GM18508 (cell line): ENCODE results near the gene R3HCC1L.
"Not testable (repeated sequence)": the region's sequence is repeated elsewhere in the genome, so short reads cannot be mapped to it uniquely, and the experiment has no call there.

Experiments used
- ATAC-seq: cut with Tn5 transposase; IDR thresholded peaks from one replicate; pipeline ENCODE4 v1.9.1; 2021; ENCODE audit warnings: moderate number of reproducible peaks; ENCODE audit not compliant: insufficient read depth, unreplicated experiment

Gene R3HCC1L

DNA sequence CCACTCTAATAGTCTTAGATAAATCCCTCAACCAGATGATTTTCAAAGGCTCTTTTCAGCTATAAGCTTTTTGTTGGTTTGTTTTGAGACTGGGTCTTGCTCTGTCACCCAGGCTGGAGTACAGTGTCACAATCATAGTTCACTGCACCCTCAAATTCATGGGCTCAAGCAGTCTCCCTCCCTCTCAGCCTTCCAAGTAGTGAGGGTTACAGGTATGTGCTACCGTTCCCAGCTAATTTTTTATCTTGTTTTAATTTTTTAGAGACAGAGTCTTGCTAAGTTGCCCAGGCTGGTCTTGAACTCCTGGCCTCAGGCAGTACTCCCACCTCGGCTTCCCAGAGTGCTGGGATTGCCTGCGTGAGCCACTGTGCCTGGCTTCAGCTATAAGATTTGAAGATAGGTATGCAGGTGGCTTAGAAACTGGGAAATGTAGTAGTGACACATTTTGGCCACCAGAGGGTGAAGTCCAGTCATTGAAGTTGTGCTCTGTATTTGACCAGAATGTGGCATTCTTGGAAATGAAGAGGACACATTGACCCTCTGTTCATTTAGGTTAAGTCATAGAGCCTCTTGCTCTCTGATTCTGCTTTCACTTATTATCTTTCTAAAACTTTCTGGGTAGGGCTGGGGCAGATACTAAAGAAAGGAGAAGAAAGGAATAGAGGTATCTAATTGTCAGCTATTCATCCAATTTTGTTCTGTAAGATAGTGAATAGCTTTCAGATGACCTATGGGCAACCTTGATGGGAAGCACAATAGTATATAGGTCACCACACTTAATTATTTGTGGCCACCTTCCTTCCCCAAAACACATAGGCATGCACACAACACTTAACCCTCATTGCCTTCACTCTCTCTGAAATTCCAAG is 36.0 kb downstream of the R3HCC1L start:
- ATAC-seq = no peak

DNA sequence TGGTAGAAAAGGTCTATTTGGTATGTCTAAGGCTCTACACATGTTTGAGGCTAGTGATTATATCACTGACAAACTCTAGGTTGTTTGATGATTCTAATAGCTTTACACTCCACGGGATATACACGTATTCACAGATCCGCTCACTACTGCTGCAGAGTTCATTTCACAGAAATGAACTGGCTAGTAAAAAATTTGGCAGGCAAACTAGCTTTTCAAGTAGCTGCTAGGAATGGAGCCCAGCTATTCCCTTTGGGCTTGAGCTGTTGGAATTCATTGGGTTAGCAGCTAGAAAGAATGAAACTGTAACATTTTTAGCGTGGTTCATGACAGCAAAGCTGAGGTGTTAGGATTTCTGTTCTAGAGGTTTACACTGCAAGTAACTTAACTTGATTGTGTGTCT is 37.6 kb downstream of the R3HCC1L start:
- ATAC-seq = no peak

DNA sequence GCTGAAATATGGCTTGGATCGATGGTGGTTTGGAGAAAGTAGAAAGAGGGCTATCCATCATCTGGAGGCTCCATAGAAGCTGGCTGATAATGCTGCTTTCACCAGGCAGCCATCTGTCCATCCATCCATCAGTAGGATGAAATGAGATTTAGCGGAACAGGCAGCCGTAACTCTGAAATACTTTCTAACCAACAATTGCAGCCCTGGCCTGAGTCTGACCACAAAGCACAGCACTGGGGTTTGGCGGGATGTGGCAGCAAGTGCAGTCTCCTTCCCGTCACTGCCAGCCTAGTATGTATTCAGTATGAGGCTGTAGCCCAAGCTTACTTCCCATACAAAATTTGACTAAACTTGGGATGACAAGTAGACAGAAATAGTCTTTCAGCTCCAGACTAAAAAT is 38.0 kb downstream of the R3HCC1L start:
- no peak for ATAC-seq

DNA sequence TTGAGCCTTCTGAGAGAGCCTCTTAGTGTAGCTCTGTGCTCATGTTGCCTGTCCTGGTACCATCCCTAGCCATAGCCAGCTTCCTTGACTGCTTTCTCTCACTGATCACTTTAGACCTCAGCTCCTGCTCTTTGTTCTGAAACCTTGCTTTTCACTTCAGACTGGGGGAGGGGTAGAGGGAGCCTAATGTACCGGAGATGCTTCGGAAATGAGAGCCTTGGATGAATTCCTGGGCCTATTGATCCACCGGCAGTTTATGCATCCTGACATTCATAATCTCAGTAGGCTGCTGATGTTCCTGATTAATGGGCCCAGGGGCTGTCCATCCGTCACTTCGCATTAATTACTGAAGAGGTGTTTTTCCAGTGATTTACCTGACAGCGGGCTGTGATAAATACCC is 38.8 kb downstream of the R3HCC1L start:
- ATAC-seq = no peak

DNA sequence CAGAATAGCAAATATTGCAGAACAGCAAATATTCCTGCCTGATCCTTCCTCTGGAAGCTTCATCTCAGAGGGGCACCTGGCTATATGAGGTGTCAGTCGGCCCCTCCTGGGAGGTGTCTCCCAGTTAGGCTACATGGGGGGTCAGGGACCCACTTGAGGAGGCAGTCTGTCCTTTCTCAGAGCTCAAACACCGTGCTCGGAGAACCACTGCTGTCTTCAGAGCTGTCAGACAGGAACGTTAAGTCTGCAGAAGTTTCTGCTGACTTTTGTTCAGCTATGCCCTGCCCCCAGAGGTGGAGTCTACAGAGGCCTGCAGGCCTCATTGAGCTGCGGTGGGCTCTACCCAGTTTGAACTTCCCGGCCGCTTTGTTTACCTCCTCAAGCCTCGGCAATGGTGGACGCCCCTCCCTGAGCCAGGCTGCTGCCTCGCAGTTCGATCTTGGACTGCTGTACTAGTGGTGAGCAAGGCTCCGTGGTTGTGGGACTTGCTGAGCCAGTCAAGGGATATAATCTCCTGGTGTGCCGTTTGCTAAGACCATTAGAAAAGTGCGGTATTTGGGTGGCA is 48.0 kb downstream of the R3HCC1L start:
- ATAC-seq = not testable (repeated sequence)

DNA sequence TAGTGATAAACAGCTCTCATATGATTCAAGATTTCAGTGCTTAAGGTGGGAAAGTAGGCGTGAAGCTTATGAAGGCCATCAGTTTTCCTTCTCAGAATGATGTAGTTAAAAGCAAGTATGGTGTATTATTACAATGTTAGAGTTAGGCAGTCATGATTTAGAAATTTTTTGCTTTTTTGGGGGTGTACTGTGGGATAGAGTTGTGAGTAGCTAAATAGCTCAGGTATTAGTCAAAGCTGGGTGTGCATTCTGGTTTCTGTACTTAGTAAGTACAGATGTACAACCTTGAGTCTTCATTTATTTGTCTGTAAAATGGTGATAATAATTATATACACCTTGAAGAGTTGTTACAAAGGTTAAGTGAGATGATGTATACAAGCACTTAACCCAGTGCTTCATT is 52.2 kb downstream of the R3HCC1L start:
- ATAC-seq = no peak

DNA sequence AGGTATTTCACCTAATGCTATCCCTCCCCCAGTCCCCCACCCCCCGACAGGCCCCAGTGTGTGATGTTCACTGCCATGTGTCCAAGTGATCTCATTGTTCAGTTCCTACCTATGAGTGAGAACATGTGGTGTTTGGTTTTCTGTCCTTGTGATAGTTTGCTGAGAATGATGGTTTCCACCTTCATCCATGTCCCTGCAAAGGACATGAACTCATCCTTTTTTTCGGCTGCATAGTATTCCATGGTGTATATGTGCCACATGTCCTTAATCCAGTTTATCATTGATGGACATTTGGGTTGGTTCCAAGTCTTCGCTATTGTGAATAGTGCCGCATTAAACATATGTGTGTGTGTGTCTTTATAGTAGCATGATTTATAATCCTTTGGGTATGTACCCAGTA is 56.3 kb downstream of the R3HCC1L start:
- not testable (repeated sequence) for ATAC-seq

DNA sequence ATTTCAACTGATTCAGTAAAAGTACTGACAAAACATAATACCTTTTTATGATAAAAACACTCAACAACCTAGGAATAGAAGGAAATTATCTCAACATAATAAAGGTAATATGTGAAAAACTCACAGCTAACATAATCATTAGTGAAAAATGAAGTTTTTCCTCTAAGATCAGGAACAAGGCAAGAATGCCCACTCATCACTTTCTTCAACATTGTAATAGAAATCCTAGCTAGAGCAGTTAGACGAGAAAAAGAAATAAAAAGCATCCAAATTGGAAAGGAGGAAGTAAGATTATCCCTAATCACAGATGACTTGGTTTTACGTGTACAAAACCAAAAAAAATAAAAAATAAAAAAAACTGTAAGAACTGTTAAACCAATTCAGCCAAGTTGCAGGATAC is 58.6 kb downstream of the R3HCC1L start:
- no peak for ATAC-seq

DNA sequence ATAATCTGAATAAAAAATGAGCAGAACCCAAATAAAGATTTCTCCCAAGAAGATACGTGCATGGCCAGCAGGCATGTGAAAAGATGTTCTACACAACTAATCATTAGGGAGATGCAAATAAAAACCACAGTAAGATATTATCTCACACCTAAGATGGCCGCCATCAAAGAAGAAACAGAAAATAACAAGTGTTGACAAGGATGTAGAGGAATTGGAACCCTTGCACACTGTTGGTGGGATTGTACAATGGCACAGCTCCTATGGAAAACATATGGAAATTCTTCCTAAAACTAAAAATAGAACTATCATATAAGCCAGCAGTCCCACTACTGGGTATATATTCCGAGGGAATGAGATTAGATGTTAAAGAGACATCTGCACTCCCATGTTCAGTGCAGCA is 60.2 kb downstream of the R3HCC1L start:
- ATAC-seq = no peak

DNA sequence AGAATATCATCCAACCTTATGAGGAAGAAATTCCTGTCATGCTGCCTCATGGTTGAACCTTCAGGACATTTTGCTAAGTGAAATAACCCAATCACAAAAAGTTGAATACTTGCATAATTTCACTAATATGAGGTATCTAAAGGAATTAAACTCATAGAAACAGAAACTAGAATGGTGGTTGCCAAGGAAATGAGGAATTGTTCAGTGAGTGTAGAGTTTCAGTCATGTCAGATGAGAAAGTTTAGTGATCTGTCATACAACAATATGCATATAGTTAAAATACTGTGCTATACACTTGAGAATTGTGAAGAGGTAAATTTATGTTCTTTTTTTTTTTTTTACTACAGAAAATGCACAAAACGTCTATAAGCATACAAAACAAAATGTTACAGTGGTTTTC is 60.7 kb downstream of the R3HCC1L start:
- no peak for ATAC-seq

DNA sequence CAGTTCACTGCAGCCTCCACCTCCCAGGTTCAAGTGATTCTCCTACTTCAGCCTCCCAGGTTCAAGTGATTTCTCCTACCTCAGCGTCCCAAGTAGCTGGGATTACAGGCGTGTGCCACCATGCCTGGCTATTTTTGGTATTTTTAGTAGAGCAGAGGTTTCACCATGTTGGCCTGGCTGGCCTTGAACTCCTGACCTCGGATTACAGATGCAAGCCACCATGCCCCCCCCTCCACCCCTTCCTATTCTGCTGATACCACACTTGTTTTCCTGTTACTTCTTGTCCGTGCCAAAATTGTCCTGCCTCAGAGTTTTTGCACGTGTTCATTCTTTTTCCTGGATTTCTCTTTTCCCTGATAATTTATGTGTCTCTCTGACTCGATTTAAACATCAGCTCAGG is 62.5 kb downstream of the R3HCC1L start:
- no peak for ATAC-seq

DNA sequence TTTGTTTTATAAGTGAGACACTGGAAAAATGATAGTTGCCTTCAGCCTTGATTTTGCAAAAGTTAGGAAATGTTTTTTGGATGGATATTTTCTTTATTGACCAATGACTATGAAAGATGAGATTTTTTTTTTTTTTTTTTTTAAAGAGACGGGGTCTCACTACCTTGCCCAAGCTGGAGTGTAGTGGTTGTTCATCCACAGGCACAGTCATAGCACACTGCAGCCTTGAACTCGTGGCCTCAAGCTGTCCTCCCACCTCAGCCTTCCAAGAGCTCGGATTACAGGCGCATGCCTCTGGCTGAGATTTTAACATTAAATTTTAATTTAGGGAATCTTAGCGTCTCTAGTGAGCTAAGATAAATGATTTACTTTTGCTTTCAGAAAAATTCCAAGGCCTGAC is 67.3 kb downstream of the R3HCC1L start:
- ATAC-seq = no peak

DNA sequence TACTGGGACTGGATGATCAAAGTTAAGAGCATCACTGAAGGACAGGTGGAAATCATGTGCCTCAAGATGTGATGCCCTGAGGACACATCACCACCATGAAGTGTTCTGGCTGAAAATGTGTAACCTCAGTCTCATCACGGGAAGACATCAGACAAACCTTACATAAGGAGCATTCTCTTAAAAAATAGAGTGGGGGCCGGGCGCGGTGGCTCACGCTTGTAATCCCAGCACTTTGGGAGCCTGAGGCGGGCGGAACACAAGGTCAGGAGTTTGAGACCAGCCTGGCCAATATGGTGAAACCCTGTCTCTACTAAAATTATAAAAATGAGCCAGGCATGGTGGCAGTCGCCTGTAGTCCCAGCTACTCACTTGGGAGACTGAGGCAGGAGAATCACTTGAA is 67.9 kb downstream of the R3HCC1L start:
- no peak for ATAC-seq

DNA sequence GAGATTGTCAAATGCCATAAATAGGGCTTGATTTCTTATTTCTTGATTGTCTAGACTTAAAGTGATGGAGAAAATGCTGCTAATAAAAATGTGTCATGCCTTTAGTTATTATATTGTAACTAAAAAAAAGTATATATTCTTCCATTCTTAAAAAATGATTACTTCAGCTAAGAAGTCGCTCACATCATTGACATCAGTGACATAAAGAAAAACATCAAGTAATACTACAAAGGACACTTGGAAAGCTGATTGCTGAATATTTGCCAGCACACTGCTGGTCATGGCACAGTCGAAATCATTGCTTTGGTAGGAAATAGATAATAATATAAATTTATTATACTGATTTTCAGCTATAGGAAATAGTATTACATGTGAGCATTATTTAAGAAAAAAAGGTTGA is 70.9 kb downstream of the R3HCC1L start:
- ATAC-seq = no peak

DNA sequence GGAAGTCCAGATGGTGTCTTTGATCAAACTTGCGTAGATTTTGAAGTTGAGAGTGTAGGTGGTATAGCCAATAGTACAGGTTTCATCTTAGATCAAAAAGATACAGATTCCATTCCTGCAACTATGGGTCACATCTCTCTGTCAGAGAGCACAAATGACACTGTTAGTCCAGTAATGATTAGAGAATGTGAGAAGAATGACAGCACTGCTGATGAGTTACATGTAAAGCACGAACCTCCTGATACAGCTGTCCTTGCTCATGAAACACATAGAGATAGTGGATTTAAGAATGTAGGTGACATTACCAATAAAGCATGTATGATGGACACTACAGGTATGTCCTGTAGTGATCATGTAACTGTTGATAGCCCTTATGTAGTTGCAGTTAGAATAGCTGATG is 74.5 kb downstream of the R3HCC1L start:
- no peak for ATAC-seq

DNA sequence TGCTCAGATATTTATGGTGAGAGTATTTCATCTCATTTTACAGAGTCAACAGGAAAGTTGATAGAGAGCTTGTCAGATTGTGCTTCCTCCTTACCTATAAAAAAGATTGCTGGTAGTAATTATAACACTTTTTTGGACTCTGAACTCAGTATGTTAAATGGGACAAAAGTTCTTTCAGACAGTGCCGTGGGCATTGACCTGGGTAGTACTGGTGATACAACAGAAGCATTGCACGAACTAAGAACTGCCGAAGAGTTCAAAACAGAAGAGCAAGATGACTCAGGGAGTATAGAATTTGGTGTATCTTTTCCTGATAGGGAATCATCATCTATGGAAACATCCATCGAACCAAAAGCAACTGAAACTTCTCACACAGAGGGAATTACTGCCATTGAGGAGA is 75.0 kb downstream of the R3HCC1L start:
- no peak for ATAC-seq

DNA sequence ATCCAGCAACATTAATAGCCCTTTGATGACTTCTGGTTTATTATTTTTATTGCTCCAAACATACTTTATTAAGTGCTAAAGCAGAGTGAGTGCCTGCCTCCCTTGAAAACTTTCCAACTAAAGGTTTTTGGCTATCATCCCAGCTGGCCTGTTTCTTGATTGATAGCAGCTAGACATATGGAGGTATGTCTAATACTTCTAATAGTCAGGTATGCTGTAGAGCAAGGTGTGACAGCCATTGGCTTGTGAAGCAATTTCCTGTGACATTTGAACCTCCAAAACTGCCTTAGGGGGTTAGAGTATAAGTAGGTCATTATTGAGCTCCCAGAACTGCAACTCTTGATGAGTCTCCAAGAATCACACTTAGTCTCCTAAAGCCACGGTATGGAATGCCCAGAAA is 77.7 kb downstream of the R3HCC1L start:
- ATAC-seq = no peak

DNA sequence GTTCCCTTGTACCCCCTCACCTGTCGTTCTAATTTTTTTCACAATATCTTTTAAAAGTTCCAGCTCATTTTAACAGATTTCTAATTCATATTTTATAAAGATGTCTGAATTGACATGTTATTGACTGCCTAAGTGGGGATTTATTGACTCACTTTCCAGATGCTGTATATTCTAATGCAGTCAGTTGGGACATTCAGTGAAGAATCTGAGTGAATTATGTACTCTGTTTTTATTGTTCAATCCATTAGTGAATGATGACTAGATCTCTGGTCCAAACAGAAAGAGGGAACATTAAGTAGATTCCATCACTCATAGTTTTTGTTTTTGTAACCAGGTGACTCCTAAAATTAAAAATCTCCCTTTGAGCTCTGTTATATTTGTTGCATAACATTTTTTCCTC is 79.3 kb downstream of the R3HCC1L start:
- ATAC-seq = no peak

DNA sequence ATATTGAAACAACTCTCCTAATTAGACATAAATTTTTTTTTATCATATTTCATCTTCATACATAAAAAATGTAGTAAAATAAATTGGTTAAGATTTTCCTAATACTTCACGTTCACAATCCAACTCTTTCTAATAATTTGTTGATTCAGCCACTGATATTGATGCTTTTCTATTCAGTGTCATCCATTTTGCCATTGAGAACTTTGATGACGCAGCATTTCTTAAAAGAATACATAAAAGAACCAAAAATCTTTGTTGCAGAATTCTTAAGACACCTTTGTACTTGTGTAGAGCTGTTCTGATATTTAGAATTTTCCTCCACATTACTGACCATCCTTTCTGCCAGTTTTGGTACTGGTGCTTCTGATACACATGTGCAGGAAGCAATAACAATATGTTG is 80.9 kb downstream of the R3HCC1L start:
- no peak for ATAC-seq

DNA sequence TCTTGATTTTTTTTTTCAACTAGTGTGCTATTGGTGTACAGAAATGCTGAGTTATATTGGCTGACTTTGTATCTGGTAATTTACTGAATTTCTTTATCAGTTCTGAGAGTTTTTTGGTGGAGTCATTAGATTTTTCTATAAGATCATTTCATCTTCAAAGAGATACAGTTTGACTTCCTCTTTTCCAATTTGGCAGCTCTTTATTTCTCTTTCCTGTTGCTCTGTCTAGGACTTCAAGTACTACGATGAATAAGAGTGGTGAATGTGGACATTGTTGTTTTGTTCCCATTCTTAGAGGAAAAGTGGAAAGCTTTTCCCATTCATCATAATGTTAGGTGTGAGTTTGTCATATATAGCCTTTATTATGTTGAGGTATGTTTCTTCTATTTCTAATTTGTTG is 83.3 kb downstream of the R3HCC1L start:
- no peak for ATAC-seq

DNA sequence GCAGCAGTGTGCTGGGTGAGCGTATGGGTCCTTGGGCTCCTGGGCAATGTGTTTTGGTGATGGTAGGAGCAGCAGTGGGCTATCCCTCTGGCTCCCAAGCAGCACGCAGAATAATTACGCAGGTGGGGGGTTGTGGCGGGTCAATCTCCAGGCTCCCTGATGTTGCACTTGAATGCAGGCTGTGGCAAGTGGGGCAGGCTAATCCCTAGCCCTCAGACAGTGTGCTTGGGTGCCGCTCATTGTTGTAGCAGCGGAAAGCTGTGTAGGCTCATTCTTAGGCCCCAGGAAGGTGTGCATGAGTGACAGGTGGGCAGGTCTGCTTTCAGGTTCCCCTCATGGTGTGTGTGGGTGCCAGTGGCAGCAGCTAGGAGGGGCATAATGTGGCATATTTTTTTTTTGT is 89.4 kb downstream of the R3HCC1L start:
- ATAC-seq = no peak

DNA sequence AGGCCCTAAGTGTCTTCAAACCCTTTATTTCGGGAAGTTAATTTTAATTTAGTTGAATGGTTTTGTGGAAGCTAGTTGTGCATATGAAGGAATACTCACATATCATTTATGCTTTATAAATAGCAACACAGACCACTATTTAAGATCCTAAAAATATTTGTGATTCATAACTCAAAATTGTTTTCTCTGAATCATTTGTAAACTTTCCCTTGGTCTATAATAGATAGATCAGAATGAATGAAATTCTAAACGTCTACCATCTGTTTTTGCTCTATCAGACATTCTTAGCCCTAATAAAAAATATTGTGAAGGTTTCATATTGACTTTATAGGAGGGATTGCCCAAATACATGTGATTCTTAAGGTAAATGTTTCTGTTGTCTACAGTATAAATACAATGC is 90.1 kb downstream of the R3HCC1L start:
- ATAC-seq = no peak
